HCT116 (cell line): ENCODE data around the gene ABCC10. TPM values are rescaled to one million over a fixed set of nuclear protein-coding genes. Genes with fewer than 3 reads are reported as not detected.
A peak's percentile ranks its signal among the peaks of the same experiment; 100 is the strongest.

Experiments
- ATAC-seq: fragments of 200-7000 bp; cut with Tn5 transposase; 2 replicates; pipeline ENCODE4 v1.9.1; 2020; ENCODE audit warnings: mild to moderate bottlenecking, moderate library complexity
- BruUV-seq: library from RNA; stranded (reverse); fragments of 400-500 nt; replicated peaks from 2 replicates; lab custom pipeline; 2021; lab: Mats Ljungman, UMichigan
- CTCF ChIA-PET: fragments of 300-600 bp; sonication (Branson Sonifier 250); formaldehyde crosslinking; loops from one replicate; lab custom pipeline; 2021; ENCODE audit warnings: antibody characterized with exemption; lab: Charles Lee
- POLR2A ChIA-PET: fragments of 300-600, 350-600 bp; sonication (Branson Sonifier 250); formaldehyde crosslinking; loops from one replicate; lab custom pipeline; 2021; ENCODE audit warnings: antibody characterized with exemption; lab: Charles Lee
- RAD21 ChIA-PET, 2 experiments: fragments of 300-600 bp; sonication (Branson Sonifier 250); formaldehyde crosslinking; loops; one replicate each; lab custom pipeline; 2023; ENCODE audit warnings: low total read pairs in 2 of 2; ENCODE audit not compliant: uncharacterized antibody in 2 of 2, unreplicated experiment in 2 of 2, low non-redundant PET in 1 of 2; lab: Charles Lee
- DNase-seq: peaks from one replicate; pipeline ENCODE4 v3.0.0-alpha.2; 2010; ENCODE audit warnings: low read depth, low spot score
- H2AFZ ChIP-seq: fragments of 200-600 bp; shearing (Covaris generic), sonication (generic); 2 replicates; pipeline ENCODE4 v1.6.1; 2017; ENCODE audit warnings: low read depth, mixed run types, mixed read lengths, antibody characterized with exemption, low read length; ENCODE audit not compliant: poor library complexity, severe bottlenecking
- H3K27ac ChIP-seq: 2 replicates; pipeline ENCODE4 v1.5.1; 2012; ENCODE audit warnings: low read depth, low read length
- H3K27me3 ChIP-seq: fragments of 200-600 bp; sonication (generic); 2 replicates; pipeline ENCODE4 v1.6.1; 2016; ENCODE audit warnings: mixed run types, low read length, mixed read lengths; ENCODE audit not compliant: insufficient read depth
- H3K36me3 ChIP-seq, 2 experiments: fragments of 200-500 bp in 1 of 2; fragments of 200-600 bp in 1 of 2; sonication (Bioruptor generic) in 1 of 2; sonication (generic) in 1 of 2; 2 replicates each; pipeline versions ENCODE4 v1.5.1 to v1.6.1; 2014 to 2016; ENCODE audit warnings: low read length in 2 of 2, inconsistent platforms in 1 of 2, mixed read lengths in 1 of 2, mixed run types in 1 of 2; ENCODE audit not compliant: insufficient read depth in 2 of 2, control insufficient read depth in 1 of 2
- H3K4me1 ChIP-seq, 2 experiments: fragments of 200-600 bp in 1 of 2; sonication (generic) in 1 of 2; 2 replicates each; pipeline versions ENCODE4 v1.5.1 to v1.6.1; 2012 to 2017; ENCODE audit warnings: low read length in 2 of 2, inconsistent platforms in 1 of 2, mild to moderate bottlenecking in 1 of 2, mixed read lengths in 1 of 2, mixed run types in 1 of 2, moderate library complexity in 1 of 2; ENCODE audit not compliant: insufficient read depth in 2 of 2, control insufficient read depth in 1 of 2
- H3K4me2 ChIP-seq: fragments of 200-600 bp; sonication (generic); 2 replicates; pipeline ENCODE4 v1.6.1; 2017; ENCODE audit warnings: mixed run types, low read length, mixed read lengths
- H3K4me3 ChIP-seq, 2 experiments: fragments of 200-600 bp in 1 of 2; sonication (generic) in 1 of 2; replicated peaks in 1 of 2; 2 replicates each; pipeline ENCODE4 v1.5.1; 2011 to 2016; ENCODE audit warnings: low read length in 2 of 2, control low read depth in 1 of 2, low read depth in 1 of 2, mild to moderate bottlenecking in 1 of 2, mixed read lengths in 1 of 2, mixed run types in 1 of 2
- H3K79me2 ChIP-seq: fragments of 200-600 bp; sonication (generic); 2 replicates; pipeline ENCODE4 v1.6.1; 2017; ENCODE audit warnings: mild to moderate bottlenecking, mixed run types, low read length, moderate library complexity, mixed read lengths; ENCODE audit not compliant: insufficient read depth
- H3K9ac ChIP-seq: fragments of 200-600 bp; sonication (generic); 2 replicates; pipeline ENCODE4 v1.6.1; 2016; ENCODE audit warnings: low read length, mixed read lengths
- H3K9me2 ChIP-seq: fragments of 200-600 bp; sonication (generic), shearing (Covaris generic); 2 replicates; pipeline ENCODE4 v1.6.1; 2017; ENCODE audit warnings: mixed run types, mild to moderate bottlenecking, moderate library complexity; ENCODE audit not compliant: insufficient read depth
- H3K9me3 ChIP-seq, 2 experiments: fragments of 200-500 bp in 1 of 2; fragments of 200-600 bp in 1 of 2; sonication (Bioruptor generic) in 1 of 2; sonication (generic) in 1 of 2; 2 replicates each; pipeline ENCODE4 v1.6.1; 2014 to 2017; ENCODE audit warnings: low read length in 2 of 2, mixed read lengths in 2 of 2, inconsistent platforms in 1 of 2, low read depth in 1 of 2, mild to moderate bottlenecking in 1 of 2, mixed run types in 1 of 2, moderate library complexity in 1 of 2; ENCODE audit not compliant: control insufficient read depth in 1 of 2, insufficient read depth in 1 of 2
- H4K20me1 ChIP-seq: fragments of 200-600 bp; sonication (generic), shearing (Covaris generic); 2 replicates; pipeline ENCODE4 v1.6.1; 2017; ENCODE audit warnings: mixed run types, mild to moderate bottlenecking, moderate library complexity; ENCODE audit not compliant: insufficient read depth
- JUND ChIP-seq: IDR thresholded peaks from 2 replicates; pipeline ENCODE4 v1.6.1; 2012
- POLR2AphosphoS5 ChIP-seq: IDR thresholded peaks from 2 replicates; pipeline ENCODE4 v1.6.1; 2011; ENCODE audit warnings: mild to moderate bottlenecking, low read depth, low read length, moderate library complexity
- SIN3A ChIP-seq: IDR thresholded peaks from 2 replicates; pipeline ENCODE4 v1.6.1; 2012; ENCODE audit warnings: low read depth
- ZBTB33 ChIP-seq: IDR thresholded peaks from 2 replicates; pipeline ENCODE4 v1.6.1; 2011; ENCODE audit warnings: mild to moderate bottlenecking, low read length, moderate library complexity; ENCODE audit not compliant: insufficient replicate concordance; ENCODE audit errors: extremely low read depth
- intact Hi-C: fragments of 100-400 bp; cut with micrococcal nuclease; formaldehyde crosslinking; loops from 2 replicates; pipeline ENCODE4 v1.10.0; 2022
- total RNA-seq: library from RNA; stranded (reverse); gene quantifications from one replicate; pipeline ENCODE4 v1.2.1, GENCODE V29; 2021; ENCODE audit not compliant: unreplicated experiment

ABCC10 gene
- total RNA-seq, 1 experiment from 2014 or later = 29.9 TPM

- DNase-seq = no peak
- Histone ChIP-seq H3K79me2 (no peaks in the 10 kb centered on the region), H3K4me1 (peaks cover 12 to 18% of the 10 kb centered on the region in 2 experiments), H3K27me3 (no peaks in the 10 kb centered on the region), H3K4me3 (no peak overlapping the region), H3K4me2 (peak overlapping the region; percentile 56), H3K9ac (no peak overlapping the region; the same call in 1 of the 2 replicates), H3K9me2 (no peaks in the 10 kb centered on the region), H3K9me3 (no peaks in the 10 kb centered on the region), H3K27ac (peak overlapping the region; percentile 15), H4K20me1 (no peaks in the 10 kb centered on the region), H2AFZ (no peak overlapping the region), H3K36me3 (peaks cover 0 to 3% of the 10 kb centered on the region in 2 experiments; a peak in 2 of 4 replicates)
- POLR2A ChIA-PET = no interaction called here
- RAD21 ChIA-PET = no interaction called here
- intact Hi-C loops = no loop called here
- no peak for TF ChIP-seq SIN3A
- peak; percentile 18; the same call in 1 of the 2 replicates for ATAC-seq
- BruUV-seq = no TSS peak
- CTCF ChIA-PET = no interaction called here
Measured at GRCh38 chr6:43435682-43436437, 8.5 kb downstream of the ABCC10 start.

GRCh38 chr6:43436577-43437282 is 9.4 kb downstream of the ABCC10 start:
- H3K4me3 ChIP-seq = no peak overlapping the region
- CTCF ChIA-PET = interaction anchor here (0.8 to 1.8 kb wide), 2 partner anchors 21 to 173 kb away, joined by 4 to 5 read pairs; no protein-coding TSS in a partner anchor
- TF ChIP-seq ZBTB33 (no peak), POLR2AphosphoS5 (peak; percentile 30; the same call in 1 of the 2 replicates), JUND (peak; percentile 33; the same call in 1 of the 2 replicates)
- TF ChIP-seq, all 23 proteins: peak for 2
- ChIA-PET POLR2A (interaction anchor here (1.3 kb wide), 1 partner anchor 9 kb away, joined by 3 read pairs; the partner anchor contains the start of gene ABCC10), RAD21 (no interaction called here)
- Histone ChIP-seq H3K9me2 (no peaks in the 10 kb centered on the region), H3K79me2 (no peaks in the 10 kb centered on the region), H3K4me2 (peak overlapping the region; percentile 56), H3K9me3 (no peaks in the 10 kb centered on the region), H3K4me1 (peaks cover 12 to 18% of the 10 kb centered on the region in 2 experiments), H3K36me3 (peaks cover 3% of the 10 kb centered on the region in 2 experiments; a peak in 3 of 4 replicates), H3K27ac (peak overlapping the region; percentile 15), H4K20me1 (no peaks in the 10 kb centered on the region), H3K27me3 (no peaks in the 10 kb centered on the region), H3K9ac (no peak overlapping the region; the same call in 1 of the 2 replicates), H2AFZ (no peak overlapping the region)
- intact Hi-C loops = no loop called here
- no TSS peak for BruUV-seq
- DNase-seq (no peak), ATAC-seq (peak; percentile 76)
